ENCODE data around the gene KRT85.

KRT85 gene

DNA sequence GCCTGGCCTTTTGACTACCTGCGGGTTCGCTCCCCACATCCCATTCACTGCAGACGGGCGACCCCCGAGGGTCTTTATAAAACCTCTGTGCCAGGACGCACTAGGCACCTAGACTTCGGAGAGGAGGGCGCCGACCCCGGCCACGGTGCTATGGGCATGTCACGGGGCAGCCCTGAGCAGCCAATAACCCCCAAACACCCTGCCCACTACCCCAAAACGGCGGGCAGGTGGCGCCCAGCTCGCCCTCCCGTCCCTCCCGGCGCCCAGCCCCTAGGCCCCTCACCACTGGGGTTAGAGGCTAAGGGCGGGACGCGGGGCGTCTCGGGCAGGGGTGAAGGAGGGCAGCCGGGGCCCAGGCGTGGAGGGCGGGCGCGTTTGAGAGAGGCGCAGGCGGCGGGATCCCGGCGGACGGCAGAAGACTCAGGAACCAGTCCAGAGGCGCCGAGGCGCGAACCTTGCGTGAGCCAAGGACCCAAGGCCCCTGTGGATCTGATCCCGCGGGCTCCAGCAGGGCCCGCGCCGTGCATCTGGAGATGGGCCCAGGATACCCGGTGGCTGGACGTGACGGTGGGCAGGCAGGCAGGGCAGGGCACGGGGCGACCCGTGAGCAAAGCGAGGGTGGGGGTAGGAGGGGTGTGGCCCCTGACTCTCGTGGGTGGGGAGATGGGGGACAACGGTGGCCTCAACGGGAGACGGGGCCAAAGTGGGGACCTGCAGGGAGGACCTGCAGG is 11.1 kb downstream of the KRT85 start:
- Histone ChIP-seq H3K4ac (ENCODE audit: low read depth in 1 of 2, low read length in 2 of 2) (no peak overlapping the region), H4K91ac (ENCODE audit: low read length) (no peak overlapping the region), H3K4me2 (ENCODE audit: low read length, poor library complexity, severe bottlenecking) (no peak overlapping the region), H3K4me1 (ENCODE audit: control insufficient read depth, insufficient read depth, low read depth, low read length) (peaks cover 2% of the 10 kb centered on the region), H3K4me3 (ENCODE audit: insufficient read depth in 1 of 2, low read depth in 1 of 2, low read length in 2 of 2) (no peak overlapping the region), H2AK5ac (ENCODE audit: low read length, severe bottlenecking) (no peak overlapping the region), H3K9ac (ENCODE audit: low read length) (no peak overlapping the region), H3K79me1 (replicated peaks; ENCODE audit: low read length, poor library complexity, severe bottlenecking) (no peaks in the 10 kb centered on the region), H2BK120ac (ENCODE audit: low read depth, low read length) (no peak overlapping the region), H2BK12ac (ENCODE audit: low read length in 2 of 2) (no peak overlapping the region), H2AFZ (ENCODE audit: low read depth, low read length) (no peak overlapping the region), H3K23ac (ENCODE audit: low read length in 2 of 2) (no peak overlapping the region), H3K27me3 (ENCODE audit: control insufficient read depth in 1 of 2, insufficient read depth in 1 of 2, low read length in 2 of 2) (peaks cover 51 to 81% of the 10 kb centered on the region in 2 experiments), H3K27ac (ENCODE audit: low read length, poor library complexity, severe bottlenecking) (no peak overlapping the region), H2BK15ac (ENCODE audit: low read depth, poor library complexity, severe bottlenecking) (no peak overlapping the region), H3K9me3 (ENCODE audit: control insufficient read depth, low read length) (no peaks in the 10 kb centered on the region), H3K14ac (ENCODE audit: low read length in 2 of 2) (no peak overlapping the region), H3K36me3 (ENCODE audit: control insufficient read depth in 1 of 2, insufficient read depth in 2 of 2, low read depth in 1 of 2, low read length in 2 of 2) (no peaks in the 10 kb centered on the region), H2BK5ac (ENCODE audit: low read depth, low read length, poor library complexity, severe bottlenecking) (no peak overlapping the region), H4K8ac (ENCODE audit: low read length) (no peak overlapping the region), H3K18ac (ENCODE audit: low read depth in 1 of 2, low read length in 2 of 2) (no peak overlapping the region)
- 90% methylated on average over 56 of the region's 56 CpGs for WGBS
- DNase-seq, result no peak

GRCh38 chr12:52355176-52355575 is 12.1 kb downstream of the KRT85 start:
- WGBS, result 87% methylated on average over 8 of the region's 8 CpGs
- H3K9ac ChIP-seq (ENCODE audit: low read length), result no peak overlapping the region
- H3K14ac ChIP-seq (ENCODE audit: low read length in 2 of 2), result no peak overlapping the region
- no peak overlapping the region for H3K4me2 ChIP-seq (ENCODE audit: low read length, poor library complexity, severe bottlenecking)
- no peak overlapping the region for H2BK15ac ChIP-seq (ENCODE audit: low read depth, poor library complexity, severe bottlenecking)
- H4K91ac ChIP-seq (ENCODE audit: low read length), result no peak overlapping the region
- H2BK12ac ChIP-seq (ENCODE audit: low read length in 2 of 2), result no peak overlapping the region
- no peak overlapping the region for H3K27ac ChIP-seq (ENCODE audit: low read length, poor library complexity, severe bottlenecking)
- H2AK5ac ChIP-seq (ENCODE audit: low read length, severe bottlenecking), result no peak overlapping the region
- no peak overlapping the region for H3K18ac ChIP-seq (ENCODE audit: low read depth in 1 of 2, low read length in 2 of 2)
- H4K8ac ChIP-seq (ENCODE audit: low read length), result no peak overlapping the region
- DNase-seq, result no peak
- H3K4ac ChIP-seq (ENCODE audit: low read depth in 1 of 2, low read length in 2 of 2), result no peak overlapping the region
- no peaks in the 10 kb centered on the region for H3K36me3 ChIP-seq (ENCODE audit: control insufficient read depth in 1 of 2, insufficient read depth in 2 of 2, low read depth in 1 of 2, low read length in 2 of 2)
- H2AFZ ChIP-seq (ENCODE audit: low read depth, low read length), result no peak overlapping the region
- H2BK5ac ChIP-seq (ENCODE audit: low read depth, low read length, poor library complexity, severe bottlenecking), result no peak overlapping the region
- H3K79me1 ChIP-seq (replicated peaks; ENCODE audit: low read length, poor library complexity, severe bottlenecking), result no peaks in the 10 kb centered on the region
- H3K9me3 ChIP-seq (ENCODE audit: control insufficient read depth, low read length), result no peaks in the 10 kb centered on the region
- no peak overlapping the region for H3K4me3 ChIP-seq (ENCODE audit: insufficient read depth in 1 of 2, low read depth in 1 of 2, low read length in 2 of 2)
- H3K4me1 ChIP-seq (ENCODE audit: control insufficient read depth, insufficient read depth, low read depth, low read length), result peaks cover 2% of the 10 kb centered on the region
- no peak overlapping the region for H3K23ac ChIP-seq (ENCODE audit: low read length in 2 of 2)
- no peak overlapping the region for H2BK120ac ChIP-seq (ENCODE audit: low read depth, low read length)
- H3K27me3 ChIP-seq (ENCODE audit: control insufficient read depth in 1 of 2, insufficient read depth in 1 of 2, low read length in 2 of 2), result peaks cover 57 to 84% of the 10 kb centered on the region in 2 experiments

DNA sequence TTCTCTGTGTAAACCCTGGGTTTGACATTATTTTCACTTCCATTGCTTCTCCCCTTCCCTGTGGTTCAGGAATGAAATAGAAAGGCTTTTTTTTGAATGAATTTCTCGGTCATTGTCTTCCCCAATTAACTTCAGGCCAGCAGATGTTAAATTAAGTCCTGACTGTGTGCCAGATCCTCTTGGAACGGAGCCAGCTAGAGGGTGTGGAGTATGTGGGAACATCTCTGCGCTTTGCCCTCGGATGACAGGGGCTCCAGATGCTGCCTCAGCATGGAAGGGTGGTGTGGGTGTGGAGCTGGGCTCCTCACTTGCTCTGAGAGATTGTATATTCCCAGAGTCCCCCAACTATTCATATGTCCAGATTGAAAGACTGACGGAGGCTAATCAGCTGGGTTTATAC is 13.1 kb downstream of the KRT85 start:
- Histone ChIP-seq H3K27ac (ENCODE audit: low read length, poor library complexity, severe bottlenecking) (no peak overlapping the region), H3K27me3 (ENCODE audit: control insufficient read depth in 1 of 2, insufficient read depth in 1 of 2, low read length in 2 of 2) (peaks cover 60 to 86% of the 10 kb centered on the region in 2 experiments), H3K14ac (ENCODE audit: low read length in 2 of 2) (no peak overlapping the region), H2BK120ac (ENCODE audit: low read depth, low read length) (no peak overlapping the region), H3K23ac (ENCODE audit: low read length in 2 of 2) (no peak overlapping the region), H3K4me3 (ENCODE audit: insufficient read depth in 1 of 2, low read depth in 1 of 2, low read length in 2 of 2) (no peak overlapping the region), H3K36me3 (ENCODE audit: control insufficient read depth in 1 of 2, insufficient read depth in 2 of 2, low read depth in 1 of 2, low read length in 2 of 2) (no peaks in the 10 kb centered on the region), H3K9me3 (ENCODE audit: control insufficient read depth, low read length) (no peaks in the 10 kb centered on the region), H3K79me1 (replicated peaks; ENCODE audit: low read length, poor library complexity, severe bottlenecking) (no peaks in the 10 kb centered on the region), H2AFZ (ENCODE audit: low read depth, low read length) (no peak overlapping the region), H3K4me1 (ENCODE audit: control insufficient read depth, insufficient read depth, low read depth, low read length) (peaks cover 2% of the 10 kb centered on the region), H2BK5ac (ENCODE audit: low read depth, low read length, poor library complexity, severe bottlenecking) (no peak overlapping the region), H2BK15ac (ENCODE audit: low read depth, poor library complexity, severe bottlenecking) (no peak overlapping the region), H4K8ac (ENCODE audit: low read length) (no peak overlapping the region), H2BK12ac (ENCODE audit: low read length in 2 of 2) (no peak overlapping the region), H3K9ac (ENCODE audit: low read length) (no peak overlapping the region), H4K91ac (ENCODE audit: low read length) (no peak overlapping the region), H3K4me2 (ENCODE audit: low read length, poor library complexity, severe bottlenecking) (no peak overlapping the region), H3K18ac (ENCODE audit: low read depth in 1 of 2, low read length in 2 of 2) (no peak overlapping the region), H3K4ac (ENCODE audit: low read depth in 1 of 2, low read length in 2 of 2) (no peak overlapping the region), H2AK5ac (ENCODE audit: low read length, severe bottlenecking) (no peak overlapping the region)
- 53% methylated on average over 5 of the region's 5 CpGs for WGBS
- DNase-seq, result no peak

DNA sequence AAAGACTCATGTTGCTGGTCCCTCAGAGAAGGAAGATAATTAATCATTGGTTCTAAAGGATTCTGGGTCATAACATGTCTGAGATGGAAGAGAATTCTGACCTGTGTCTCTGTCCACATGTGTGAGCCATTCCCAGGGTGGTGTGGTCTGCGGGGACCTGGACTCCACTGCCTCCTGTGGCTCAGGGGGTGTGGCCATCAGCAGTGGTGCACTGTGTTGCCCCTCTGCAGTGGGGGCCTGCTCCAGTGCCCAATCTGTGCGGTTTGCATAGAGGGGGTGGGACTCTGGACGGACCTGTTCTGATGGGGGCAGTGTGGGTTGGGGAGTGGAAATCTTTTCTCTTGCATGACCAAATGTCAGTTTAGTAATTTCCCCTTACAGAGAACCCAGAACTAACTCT is 13.5 kb downstream of the KRT85 start:
- no peak overlapping the region for H3K18ac ChIP-seq (ENCODE audit: low read depth in 1 of 2, low read length in 2 of 2)
- no peak overlapping the region for H2BK120ac ChIP-seq (ENCODE audit: low read depth, low read length)
- H3K4ac ChIP-seq (ENCODE audit: low read depth in 1 of 2, low read length in 2 of 2), result no peak overlapping the region
- 54% methylated on average over 1 of the region's 3 CpGs for WGBS
- no peak overlapping the region for H2AFZ ChIP-seq (ENCODE audit: low read depth, low read length)
- no peak overlapping the region for H3K4me3 ChIP-seq (ENCODE audit: insufficient read depth in 1 of 2, low read depth in 1 of 2, low read length in 2 of 2)
- no peak overlapping the region for H4K8ac ChIP-seq (ENCODE audit: low read length)
- no peak overlapping the region for H3K27ac ChIP-seq (ENCODE audit: low read length, poor library complexity, severe bottlenecking)
- peaks cover 2% of the 10 kb centered on the region for H3K4me1 ChIP-seq (ENCODE audit: control insufficient read depth, insufficient read depth, low read depth, low read length)
- H2BK12ac ChIP-seq (ENCODE audit: low read length in 2 of 2), result no peak overlapping the region
- no peak overlapping the region for H3K9ac ChIP-seq (ENCODE audit: low read length)
- no peak overlapping the region for H2BK5ac ChIP-seq (ENCODE audit: low read depth, low read length, poor library complexity, severe bottlenecking)
- H2BK15ac ChIP-seq (ENCODE audit: low read depth, poor library complexity, severe bottlenecking), result no peak overlapping the region
- no peak for DNase-seq
- no peak overlapping the region for H3K23ac ChIP-seq (ENCODE audit: low read length in 2 of 2)
- no peak overlapping the region for H3K14ac ChIP-seq (ENCODE audit: low read length in 2 of 2)
- no peak overlapping the region for H4K91ac ChIP-seq (ENCODE audit: low read length)
- H2AK5ac ChIP-seq (ENCODE audit: low read length, severe bottlenecking), result no peak overlapping the region
- no peaks in the 10 kb centered on the region for H3K9me3 ChIP-seq (ENCODE audit: control insufficient read depth, low read length)
- no peaks in the 10 kb centered on the region for H3K79me1 ChIP-seq (replicated peaks; ENCODE audit: low read length, poor library complexity, severe bottlenecking)
- no peaks in the 10 kb centered on the region for H3K36me3 ChIP-seq (ENCODE audit: control insufficient read depth in 1 of 2, insufficient read depth in 2 of 2, low read depth in 1 of 2, low read length in 2 of 2)
- no peak overlapping the region for H3K4me2 ChIP-seq (ENCODE audit: low read length, poor library complexity, severe bottlenecking)
- peaks cover 58 to 85% of the 10 kb centered on the region in 2 experiments for H3K27me3 ChIP-seq (ENCODE audit: control insufficient read depth in 1 of 2, insufficient read depth in 1 of 2, low read length in 2 of 2)
